Measurements from ENCODE around the gene TCEAL3.
"Not testable (repeated sequence)": the region's sequence is repeated elsewhere in the genome, so short reads cannot be mapped to it uniquely, and the experiment has no call there.

TCEAL3 gene

DNA sequence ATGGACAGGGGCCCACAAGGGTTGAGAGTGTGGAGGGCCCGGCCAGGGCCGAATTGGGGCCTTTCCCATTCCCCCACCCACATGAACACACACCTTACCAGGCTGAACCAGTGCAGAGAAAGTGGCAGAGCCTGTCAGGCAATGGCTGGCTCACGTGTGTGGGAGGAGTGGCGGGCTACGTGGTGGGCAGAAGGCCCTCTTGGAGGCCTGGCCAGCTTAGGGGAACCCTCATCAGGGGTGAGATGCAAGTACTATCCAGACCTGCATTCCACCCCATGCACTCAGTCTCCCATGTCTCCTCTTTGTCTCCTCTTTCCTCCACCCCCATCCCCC is 21.5 kb upstream of the TCEAL3 start:
- Histone ChIP-seq H3K27me3 (ENCODE audit: insufficient read depth, poor library complexity, severe bottlenecking) (peaks cover 9% of the 10 kb centered on the region), H3K27ac (replicated peaks) (no peak overlapping the region), H3K4me3 (replicated peaks; ENCODE audit: insufficient read depth, low read length) (peak overlapping the region; percentile 60)
- no peak for DNase-seq (ENCODE audit: low read depth in 1 of 2, low spot score in 1 of 2)
- TF ChIP-seq, protein P1, sequence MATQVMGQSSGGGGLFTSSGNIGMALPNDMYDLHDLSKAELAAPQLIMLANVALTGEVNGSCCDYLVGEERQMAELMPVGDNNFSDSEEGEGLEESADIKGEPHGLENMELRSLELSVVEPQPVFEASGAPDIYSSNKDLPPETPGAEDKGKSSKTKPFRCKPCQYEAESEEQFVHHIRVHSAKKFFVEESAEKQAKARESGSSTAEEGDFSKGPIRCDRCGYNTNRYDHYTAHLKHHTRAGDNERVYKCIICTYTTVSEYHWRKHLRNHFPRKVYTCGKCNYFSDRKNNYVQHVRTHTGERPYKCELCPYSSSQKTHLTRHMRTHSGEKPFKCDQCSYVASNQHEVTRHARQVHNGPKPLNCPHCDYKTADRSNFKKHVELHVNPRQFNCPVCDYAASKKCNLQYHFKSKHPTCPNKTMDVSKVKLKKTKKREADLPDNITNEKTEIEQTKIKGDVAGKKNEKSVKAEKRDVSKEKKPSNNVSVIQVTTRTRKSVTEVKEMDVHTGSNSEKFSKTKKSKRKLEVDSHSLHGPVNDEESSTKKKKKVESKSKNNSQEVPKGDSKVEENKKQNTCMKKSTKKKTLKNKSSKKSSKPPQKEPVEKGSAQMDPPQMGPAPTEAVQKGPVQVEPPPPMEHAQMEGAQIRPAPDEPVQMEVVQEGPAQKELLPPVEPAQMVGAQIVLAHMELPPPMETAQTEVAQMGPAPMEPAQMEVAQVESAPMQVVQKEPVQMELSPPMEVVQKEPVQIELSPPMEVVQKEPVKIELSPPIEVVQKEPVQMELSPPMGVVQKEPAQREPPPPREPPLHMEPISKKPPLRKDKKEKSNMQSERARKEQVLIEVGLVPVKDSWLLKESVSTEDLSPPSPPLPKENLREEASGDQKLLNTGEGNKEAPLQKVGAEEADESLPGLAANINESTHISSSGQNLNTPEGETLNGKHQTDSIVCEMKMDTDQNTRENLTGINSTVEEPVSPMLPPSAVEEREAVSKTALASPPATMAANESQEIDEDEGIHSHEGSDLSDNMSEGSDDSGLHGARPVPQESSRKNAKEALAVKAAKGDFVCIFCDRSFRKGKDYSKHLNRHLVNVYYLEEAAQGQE (IDR thresholded peaks at IDR 0.05; ENCODE audit: insufficient replicate concordance, low read depth), result no peak
- TF ChIP-seq POLR2AphosphoS5 (IDR thresholded peaks at IDR 0.05; ENCODE audit: low read depth) (no peak), SPI1 (IDR thresholded peaks at IDR 0.05; ENCODE audit: borderline replicate concordance, low read depth) (no peak)
- TF ChIP-seq, protein P2, sequence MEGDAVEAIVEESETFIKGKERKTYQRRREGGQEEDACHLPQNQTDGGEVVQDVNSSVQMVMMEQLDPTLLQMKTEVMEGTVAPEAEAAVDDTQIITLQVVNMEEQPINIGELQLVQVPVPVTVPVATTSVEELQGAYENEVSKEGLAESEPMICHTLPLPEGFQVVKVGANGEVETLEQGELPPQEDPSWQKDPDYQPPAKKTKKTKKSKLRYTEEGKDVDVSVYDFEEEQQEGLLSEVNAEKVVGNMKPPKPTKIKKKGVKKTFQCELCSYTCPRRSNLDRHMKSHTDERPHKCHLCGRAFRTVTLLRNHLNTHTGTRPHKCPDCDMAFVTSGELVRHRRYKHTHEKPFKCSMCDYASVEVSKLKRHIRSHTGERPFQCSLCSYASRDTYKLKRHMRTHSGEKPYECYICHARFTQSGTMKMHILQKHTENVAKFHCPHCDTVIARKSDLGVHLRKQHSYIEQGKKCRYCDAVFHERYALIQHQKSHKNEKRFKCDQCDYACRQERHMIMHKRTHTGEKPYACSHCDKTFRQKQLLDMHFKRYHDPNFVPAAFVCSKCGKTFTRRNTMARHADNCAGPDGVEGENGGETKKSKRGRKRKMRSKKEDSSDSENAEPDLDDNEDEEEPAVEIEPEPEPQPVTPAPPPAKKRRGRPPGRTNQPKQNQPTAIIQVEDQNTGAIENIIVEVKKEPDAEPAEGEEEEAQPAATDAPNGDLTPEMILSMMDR (IDR thresholded peaks at IDR 0.05; ENCODE audit: insufficient read depth, low read length), result no peak

GRCh38 chrX:103586659-103587058 is 21.1 kb upstream of the TCEAL3 start:
- TF ChIP-seq SPI1 (IDR thresholded peaks at IDR 0.05; ENCODE audit: borderline replicate concordance, low read depth), result no peak
- TF ChIP-seq, protein P2 (IDR thresholded peaks at IDR 0.05; ENCODE audit: insufficient read depth, low read length), result no peak
- TF ChIP-seq, protein P1 (IDR thresholded peaks at IDR 0.05; ENCODE audit: insufficient replicate concordance, low read depth), result no peak
- no peak for TF ChIP-seq GABPA (IDR thresholded peaks at IDR 0.05; ENCODE audit: low read depth)
- TF ChIP-seq POLR2AphosphoS5 (IDR thresholded peaks at IDR 0.05; ENCODE audit: low read depth), result no peak
- H3K4me3 ChIP-seq (replicated peaks; ENCODE audit: insufficient read depth, low read length), result no peak overlapping the region
- DNase-seq (ENCODE audit: low read depth in 1 of 2, low spot score in 1 of 2), result no peak
- H3K27ac ChIP-seq (replicated peaks), result no peak overlapping the region
- H3K27me3 ChIP-seq (ENCODE audit: insufficient read depth, poor library complexity, severe bottlenecking), result peaks cover 9% of the 10 kb centered on the region

DNA sequence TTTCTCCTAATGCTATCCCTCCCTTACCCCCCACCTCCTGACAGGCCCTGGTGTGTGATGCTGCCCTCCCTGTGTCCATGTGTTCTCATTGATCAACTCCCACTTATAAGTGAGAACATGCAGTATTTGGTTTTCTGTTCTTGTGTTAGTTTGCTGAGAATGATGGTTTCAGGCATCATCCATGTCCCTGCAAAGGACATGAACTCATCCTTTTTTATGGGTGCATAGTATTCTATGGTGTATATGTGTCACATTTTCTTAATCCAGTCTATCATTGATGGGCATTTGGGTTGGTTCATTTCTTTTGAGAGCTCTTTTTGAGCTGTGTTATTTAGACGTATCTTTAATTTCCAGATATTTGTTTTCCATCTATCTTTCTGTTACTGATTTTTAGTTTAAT is 15.5 kb upstream of the TCEAL3 start:
- H3K27me3 ChIP-seq (ENCODE audit: insufficient read depth, poor library complexity, severe bottlenecking); DNase-seq (ENCODE audit: low read depth in 1 of 2, low spot score in 1 of 2); H3K27ac ChIP-seq (replicated peaks); H3K4me3 ChIP-seq (replicated peaks; ENCODE audit: insufficient read depth, low read length): not testable (repeated sequence)

- not testable (repeated sequence) for DNase-seq (ENCODE audit: low read depth in 1 of 2, low spot score in 1 of 2); H3K4me3 ChIP-seq (replicated peaks; ENCODE audit: insufficient read depth, low read length); H3K27me3 ChIP-seq (ENCODE audit: insufficient read depth, poor library complexity, severe bottlenecking); H3K27ac ChIP-seq (replicated peaks)
These were observed 12.6 kb upstream of the TCEAL3 start for GRCh38 chrX:103595202-103595601.

GRCh38 chrX:103608306-103608963 is 672 bp downstream of the TCEAL3 start:
- H3K4me3 ChIP-seq (replicated peaks; ENCODE audit: insufficient read depth, low read length), result no peak overlapping the region; the same call in none of the 2 replicates
- H3K27me3 ChIP-seq (ENCODE audit: insufficient read depth, poor library complexity, severe bottlenecking), result peaks cover 18% of the 10 kb centered on the region
- no peak for DNase-seq (ENCODE audit: low read depth in 1 of 2, low spot score in 1 of 2)
- no peak overlapping the region for H3K27ac ChIP-seq (replicated peaks)
- TF ChIP-seq, protein P1 (IDR thresholded peaks at IDR 0.05; ENCODE audit: insufficient replicate concordance, low read depth), result no peak
- TF ChIP-seq POLR2AphosphoS5 (IDR thresholded peaks at IDR 0.05; ENCODE audit: low read depth), result no peak
- no peak for TF ChIP-seq GABPA (IDR thresholded peaks at IDR 0.05; ENCODE audit: low read depth)
- no peak for TF ChIP-seq SPI1 (IDR thresholded peaks at IDR 0.05; ENCODE audit: borderline replicate concordance, low read depth)
- TF ChIP-seq, protein P2 (IDR thresholded peaks at IDR 0.05; ENCODE audit: insufficient read depth, low read length), result no peak
